Measurements from ENCODE around the gene PLXNA3.
"Not testable (repeated sequence)": the region's sequence is repeated elsewhere in the genome, so short reads cannot be mapped to it uniquely, and the experiment has no call there.

Gene PLXNA3

GRCh38 chrX:154478728-154479622 is 20.9 kb downstream of the PLXNA3 start, which contains the start of gene LAGE3:
Gene LAGE3 (minus strand): TSS chrX:154479281. CDS start chrX:154478915, 366 bp downstream.
- DNase-seq (ENCODE audit: low read depth in 2 of 3, low spot score in 2 of 3) = peak; percentile 84 to 86 (median 85)

- no peak for DNase-seq (ENCODE audit: low read depth in 2 of 3, low spot score in 2 of 3)
These were observed 23.1 kb downstream of the PLXNA3 start for GRCh38 chrX:154481195-154481594.

- DNase-seq (ENCODE audit: low read depth in 2 of 3, low spot score in 2 of 3) = no peak
These were observed 24.0 kb downstream of the PLXNA3 start for GRCh38 chrX:154481911-154482601.

- no peak for DNase-seq (ENCODE audit: low read depth in 2 of 3, low spot score in 2 of 3)
These were observed 24.7 kb downstream of the PLXNA3 start for GRCh38 chrX:154482786-154483185.

- no peak for DNase-seq (ENCODE audit: low read depth in 2 of 3, low spot score in 2 of 3)
These were observed 25.2 kb downstream of the PLXNA3 start for GRCh38 chrX:154483325-154483724.

GRCh38 chrX:154484255-154485149 is 26.4 kb downstream of the PLXNA3 start:
- no peak for DNase-seq (ENCODE audit: low read depth in 2 of 3, low spot score in 2 of 3)

GRCh38 chrX:154485150-154486051 is 27.3 kb downstream of the PLXNA3 start:
- no peak for DNase-seq (ENCODE audit: low read depth in 2 of 3, low spot score in 2 of 3)

- DNase-seq (ENCODE audit: low read depth in 2 of 3, low spot score in 2 of 3) = no peak
These were observed 27.9 kb downstream of the PLXNA3 start for GRCh38 chrX:154486052-154486395.

GRCh38 chrX:154486396-154487207 is 28.5 kb downstream of the PLXNA3 start, which contains the start of gene UBL4A:
Gene UBL4A (minus strand): TSS chrX:154486615. CDS start chrX:154486584, 31 bp downstream.
- DNase-seq (ENCODE audit: low read depth in 2 of 3, low spot score in 2 of 3) = peak in 2 of 3 experiments; percentile 28 to 45

- DNase-seq (ENCODE audit: low read depth in 2 of 3, low spot score in 2 of 3) = no peak
These were observed 29.6 kb downstream of the PLXNA3 start for GRCh38 chrX:154487518-154488290.

- DNase-seq (ENCODE audit: low read depth in 2 of 3, low spot score in 2 of 3) = no peak
These were observed 30.4 kb downstream of the PLXNA3 start for GRCh38 chrX:154488336-154489075.

GRCh38 chrX:154489182-154489581 is 31.1 kb downstream of the PLXNA3 start:
- DNase-seq (ENCODE audit: low read depth in 2 of 3, low spot score in 2 of 3) = no peak

GRCh38 chrX:154490021-154490413 is 31.9 kb downstream of the PLXNA3 start:
- no peak for DNase-seq (ENCODE audit: low read depth in 2 of 3, low spot score in 2 of 3)

- DNase-seq (ENCODE audit: low read depth in 2 of 3, low spot score in 2 of 3) = peak; percentile 42 to 84 (median 65)
These were observed 32.5 kb downstream of the PLXNA3 start, which contains the start of gene SLC10A3 for GRCh38 chrX:154490414-154491083. Gene SLC10A3 (minus strand): TSS chrX:154490629. CDS start chrX:154488940, 1,689 bp downstream.

GRCh38 chrX:154494715-154495114 is 36.6 kb downstream of the PLXNA3 start:
- DNase-seq (ENCODE audit: low read depth in 2 of 3, low spot score in 2 of 3) = no peak

GRCh38 chrX:154495472-154495922 is 37.4 kb downstream of the PLXNA3 start:
- DNase-seq (ENCODE audit: low read depth in 2 of 3, low spot score in 2 of 3) = no peak

GRCh38 chrX:154496591-154497137 is 38.6 kb downstream of the PLXNA3 start:
- DNase-seq (ENCODE audit: low read depth in 2 of 3, low spot score in 2 of 3) = not testable (repeated sequence)

All from activated CD8-positive, alpha-beta memory T cell treated with anti-CD3 and anti-CD28 coated beads for 48 hours (primary cell).